ENCODE data around the gene CES2.

The CES2 gene

GRCh38 chr16:66908116-66908515, 27.2 kb upstream of the CES2 start:
- TF ChIP-seq, protein P1, sequence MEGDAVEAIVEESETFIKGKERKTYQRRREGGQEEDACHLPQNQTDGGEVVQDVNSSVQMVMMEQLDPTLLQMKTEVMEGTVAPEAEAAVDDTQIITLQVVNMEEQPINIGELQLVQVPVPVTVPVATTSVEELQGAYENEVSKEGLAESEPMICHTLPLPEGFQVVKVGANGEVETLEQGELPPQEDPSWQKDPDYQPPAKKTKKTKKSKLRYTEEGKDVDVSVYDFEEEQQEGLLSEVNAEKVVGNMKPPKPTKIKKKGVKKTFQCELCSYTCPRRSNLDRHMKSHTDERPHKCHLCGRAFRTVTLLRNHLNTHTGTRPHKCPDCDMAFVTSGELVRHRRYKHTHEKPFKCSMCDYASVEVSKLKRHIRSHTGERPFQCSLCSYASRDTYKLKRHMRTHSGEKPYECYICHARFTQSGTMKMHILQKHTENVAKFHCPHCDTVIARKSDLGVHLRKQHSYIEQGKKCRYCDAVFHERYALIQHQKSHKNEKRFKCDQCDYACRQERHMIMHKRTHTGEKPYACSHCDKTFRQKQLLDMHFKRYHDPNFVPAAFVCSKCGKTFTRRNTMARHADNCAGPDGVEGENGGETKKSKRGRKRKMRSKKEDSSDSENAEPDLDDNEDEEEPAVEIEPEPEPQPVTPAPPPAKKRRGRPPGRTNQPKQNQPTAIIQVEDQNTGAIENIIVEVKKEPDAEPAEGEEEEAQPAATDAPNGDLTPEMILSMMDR (conservative IDR thresholded peaks at IDR 0.05; ENCODE audit: low read depth, low read length): no peak
- no peak for DNase-seq (ENCODE audit: low read depth)
- H3K4me3 ChIP-seq (ENCODE audit: low read length): no peak overlapping the region

DNA sequence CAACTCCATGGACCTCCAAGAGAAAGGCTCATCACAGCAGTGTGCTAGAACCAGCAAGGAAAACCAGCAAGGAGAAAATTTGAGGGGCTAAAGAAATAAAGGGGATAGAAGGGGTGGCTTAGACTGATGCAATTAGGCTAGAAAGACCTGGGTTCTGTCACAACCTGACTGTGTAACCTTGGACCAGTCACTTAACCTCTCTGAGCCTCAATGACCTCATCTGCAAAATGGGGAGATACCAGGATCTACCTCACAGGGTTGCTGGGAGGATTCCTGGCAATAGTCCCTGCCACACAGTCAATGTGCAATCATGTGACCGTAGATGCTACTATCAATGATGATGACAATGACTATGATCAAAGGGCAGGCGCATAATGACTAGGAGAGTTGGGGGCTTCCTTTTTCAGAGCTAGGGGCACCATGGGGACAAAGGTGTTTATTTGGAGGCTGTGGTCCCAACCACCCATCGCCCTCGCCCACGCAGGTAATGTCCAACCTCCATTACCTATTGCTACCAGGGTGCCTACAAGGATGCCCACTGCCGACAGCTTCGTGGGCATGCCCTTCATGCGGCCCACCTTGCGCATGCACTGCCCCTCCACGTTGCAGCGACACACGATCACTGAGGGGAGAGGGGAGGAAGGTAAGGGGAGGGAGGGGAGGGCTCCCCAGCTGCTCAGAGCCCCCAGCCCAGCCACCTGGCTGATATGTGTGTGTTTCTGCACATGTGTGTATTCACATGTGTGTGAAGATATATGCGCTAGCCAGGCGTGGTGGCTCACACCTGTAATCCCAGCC, 26.4 kb upstream of the CES2 start:
- TF ChIP-seq, protein P1 (conservative IDR thresholded peaks at IDR 0.05; ENCODE audit: low read depth, low read length): no peak
- no peak overlapping the region for H3K4me3 ChIP-seq (ENCODE audit: low read length)
- no peak for DNase-seq (ENCODE audit: low read depth)

DNA sequence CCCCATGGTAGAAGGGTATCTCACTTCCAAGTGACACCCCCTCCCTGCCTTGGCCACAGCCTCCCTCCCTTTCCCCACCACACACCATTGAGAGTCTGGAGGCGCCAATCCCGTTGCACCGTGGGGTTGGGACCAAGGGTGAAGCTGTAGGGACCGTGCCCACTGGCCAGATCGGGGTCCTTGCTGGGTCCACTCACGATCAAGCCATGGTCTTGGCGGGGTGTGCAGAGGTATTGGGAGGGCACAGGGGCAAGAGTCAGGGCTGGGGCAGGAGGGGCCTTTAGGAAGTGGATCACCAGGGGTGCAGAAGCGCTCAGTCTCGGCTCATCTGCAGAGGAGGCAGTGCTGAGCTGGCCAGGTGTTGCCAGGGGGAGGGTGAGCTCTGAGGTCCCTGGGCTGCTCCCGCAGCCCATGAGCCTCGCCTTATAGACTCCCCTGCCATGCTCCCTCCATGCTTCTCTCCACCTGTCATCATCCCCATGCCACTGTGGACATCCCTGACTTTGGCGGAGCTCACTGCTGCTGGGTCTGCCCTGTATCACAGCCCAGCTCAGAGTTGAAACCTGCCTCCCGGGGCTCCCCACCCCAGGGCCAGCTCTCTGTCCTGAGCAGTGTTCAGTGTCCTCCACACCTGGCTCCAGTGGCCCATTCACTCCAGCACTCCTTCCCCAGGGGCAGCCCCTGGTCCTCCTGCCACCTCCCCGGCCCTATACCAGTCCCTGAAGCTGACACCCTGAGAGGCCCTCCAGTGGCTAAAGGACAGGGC, 25.0 kb upstream of the CES2 start:
- H3K4me3 ChIP-seq (ENCODE audit: low read length): no peak overlapping the region
- TF ChIP-seq, protein P1 (conservative IDR thresholded peaks at IDR 0.05; ENCODE audit: low read depth, low read length): no peak
- DNase-seq (ENCODE audit: low read depth): no peak

DNA sequence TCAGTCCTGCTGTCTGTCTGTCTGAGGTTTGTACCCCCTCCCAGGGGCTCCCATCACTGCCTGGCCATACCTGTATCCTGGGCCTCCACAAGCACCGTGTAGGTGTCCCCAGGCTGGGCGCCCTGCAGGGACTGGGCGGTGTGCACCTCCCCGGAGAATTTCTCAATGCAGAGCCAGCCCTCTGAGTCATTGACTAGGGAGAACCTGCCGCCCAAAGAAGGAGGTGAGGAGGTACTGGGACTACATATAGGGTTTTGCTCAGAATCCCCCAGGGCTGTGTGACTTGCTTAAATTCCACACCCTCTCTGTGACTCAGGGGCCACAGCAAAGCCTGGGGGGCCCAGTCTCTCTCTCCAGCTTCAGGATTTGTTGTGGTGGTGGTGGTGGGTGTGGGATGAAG, 24.2 kb upstream of the CES2 start:
- DNase-seq (ENCODE audit: low read depth): no peak

GRCh38 chr16:66911801-66912200, 23.5 kb upstream of the CES2 start:
- DNase-seq (ENCODE audit: low read depth): no peak
- no peak overlapping the region for H3K4me3 ChIP-seq (ENCODE audit: low read length)
- TF ChIP-seq, protein P1 (conservative IDR thresholded peaks at IDR 0.05; ENCODE audit: low read depth, low read length): no peak

More for the DNA sequence above, 24.2 kb upstream of the CES2 start:
- no peak overlapping the region for H3K4me3 ChIP-seq (ENCODE audit: low read length)
- TF ChIP-seq, protein P1 (conservative IDR thresholded peaks at IDR 0.05; ENCODE audit: low read depth, low read length): no peak

DNA sequence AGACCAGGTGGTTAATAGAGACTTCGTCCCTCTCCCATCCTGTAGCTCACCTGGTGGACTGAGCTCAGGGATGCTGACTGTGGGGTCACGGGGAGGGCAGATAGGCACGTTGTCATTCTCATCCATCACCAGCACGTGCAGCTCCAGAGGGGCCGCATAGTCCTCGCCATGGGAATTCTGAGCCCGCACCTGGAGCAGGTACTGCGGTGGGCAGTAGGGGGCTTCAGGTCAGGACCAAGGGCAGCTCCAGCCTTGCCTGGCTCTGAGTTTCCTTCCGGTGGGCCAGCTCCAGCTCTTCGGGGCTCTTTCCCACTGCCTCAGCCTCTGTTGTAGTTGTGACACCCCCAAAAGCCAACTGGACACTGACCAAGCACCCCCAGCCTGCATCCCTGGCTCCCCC, 22.2 kb upstream of the CES2 start:
- TF ChIP-seq, protein P1 (conservative IDR thresholded peaks at IDR 0.05; ENCODE audit: low read depth, low read length): no peak
- H3K4me3 ChIP-seq (ENCODE audit: low read length): no peak overlapping the region
- no peak for DNase-seq (ENCODE audit: low read depth)
